Activated CD4-positive, CD25-positive, alpha-beta regulatory T cell treated with anti-CD3 and anti-CD28 coated beads, Interleukin-2, amount 50 U/mL, for 24 hours (primary cell): ENCODE measurements around the gene C1QTNF6.
"Not testable (repeated sequence)": the region's sequence is repeated elsewhere in the genome, so short reads cannot be mapped to it uniquely, and the experiment has no call there.

Experiments
- ATAC-seq, 2 donors: fragments of 150-1000 bp; cut with Tn5 transposase; one replicate each; pipeline ENCODE4 v1.10.0; 2021; ENCODE audit warnings: mild to moderate bottlenecking in 1 of 2, moderate library complexity in 1 of 2

C1QTNF6 gene

GRCh38 chr22:37175414-37176281, 12.4 kb downstream of the C1QTNF6 start:
- ATAC-seq, result no peak

GRCh38 chr22:37174964-37175363, 13.1 kb downstream of the C1QTNF6 start:
- no peak for ATAC-seq

GRCh38 chr22:37173709-37174108, 14.3 kb downstream of the C1QTNF6 start:
- no peak for ATAC-seq

GRCh38 chr22:37172266-37173245, 15.5 kb downstream of the C1QTNF6 start:
- no peak for ATAC-seq

GRCh38 chr22:37171662-37172061, 16.4 kb downstream of the C1QTNF6 start:
- ATAC-seq, result no peak

GRCh38 chr22:37170689-37171405, 17.2 kb downstream of the C1QTNF6 start:
- ATAC-seq, result not testable (repeated sequence)

- no peak for ATAC-seq
Observed at GRCh38 chr22:37169947-37170688, 17.9 kb downstream of the C1QTNF6 start.

- no peak for ATAC-seq
Observed at GRCh38 chr22:37169406-37169805, 18.6 kb downstream of the C1QTNF6 start.

- peak; percentile 8 to 12 for ATAC-seq
Observed at GRCh38 chr22:37167981-37168647, 19.9 kb downstream of the C1QTNF6 start.

GRCh38 chr22:37167176-37167980, 20.7 kb downstream of the C1QTNF6 start:
- no peak for ATAC-seq

- ATAC-seq, result peak; percentile 25 to 27
Observed at GRCh38 chr22:37166675-37167066, 21.4 kb downstream of the C1QTNF6 start.

GRCh38 chr22:37165940-37166674, 21.9 kb downstream of the C1QTNF6 start:
- no peak for ATAC-seq

GRCh38 chr22:37165066-37165465, 23.0 kb downstream of the C1QTNF6 start:
- no peak for ATAC-seq

GRCh38 chr22:37164505-37164887, 23.6 kb downstream of the C1QTNF6 start:
- ATAC-seq, result no peak

- ATAC-seq, result peak; percentile 53 to 59
Observed at GRCh38 chr22:37163575-37164504, 24.2 kb downstream of the C1QTNF6 start.

GRCh38 chr22:37163096-37163489, 25.0 kb downstream of the C1QTNF6 start:
- ATAC-seq, result no peak

- ATAC-seq, result peak; percentile 75 to 76
Observed at GRCh38 chr22:37162221-37163095, 25.6 kb downstream of the C1QTNF6 start.

GRCh38 chr22:37161443-37161842, 26.6 kb downstream of the C1QTNF6 start:
- ATAC-seq, result no peak
